Duodenal mucosa (tissue), 2 donors: ENCODE measurements around the gene EPOP.

Experiments
- H3K27ac ChIP-seq: one replicate; pipeline ENCODE4 v1.7.0; 2013; ENCODE audit warnings: low read depth, low read length
- H3K27me3 ChIP-seq, 2 donors: one replicate each; pipeline ENCODE4 v1.7.0; 2013; ENCODE audit warnings: low read length in 2 of 2, control low read depth in 1 of 2; ENCODE audit not compliant: insufficient read depth in 2 of 2, control insufficient read depth in 1 of 2
- H3K36me3 ChIP-seq, 2 donors: one replicate each; pipeline ENCODE4 v1.7.0; 2013; ENCODE audit warnings: low read length in 2 of 2, control low read depth in 1 of 2; ENCODE audit not compliant: insufficient read depth in 2 of 2, control insufficient read depth in 1 of 2
- H3K4me1 ChIP-seq, 2 donors: one replicate each; pipeline ENCODE4 v1.7.0; 2013; ENCODE audit warnings: low read length in 2 of 2, control low read depth in 1 of 2; ENCODE audit not compliant: insufficient read depth in 2 of 2, control insufficient read depth in 1 of 2
- H3K4me3 ChIP-seq, 2 donors: one replicate each; pipeline ENCODE4 v1.7.0; 2013; ENCODE audit warnings: low read length in 2 of 2, low read depth in 1 of 2
- H3K9ac ChIP-seq, 2 donors: one replicate each; pipeline ENCODE4 v1.7.0; 2013; ENCODE audit warnings: low read length in 2 of 2, low read depth in 1 of 2
- H3K9me3 ChIP-seq, 2 donors: one replicate each; pipeline ENCODE4 v1.7.0; 2013; ENCODE audit warnings: low read length in 2 of 2, control low read depth in 1 of 2; ENCODE audit not compliant: control insufficient read depth in 1 of 2

Gene EPOP

GRCh38 chr17:38705803-38706504 lies 31.2 kb upstream of the EPOP start:
- Histone ChIP-seq H3K4me3 (peak overlapping the region; percentile 70 to 89), H3K36me3 (peaks cover 20 to 38% of the 10 kb centered on the region in 2 donors), H3K4me1 (peaks cover 30 to 45% of the 10 kb centered on the region in 2 donors)

GRCh38 chr17:38705523-38705802 lies 30.7 kb upstream of the EPOP start:
- Histone ChIP-seq H3K9ac (no peak overlapping the region), H3K36me3 (peaks cover 17 to 35% of the 10 kb centered on the region in 2 donors), H3K27ac (peak overlapping the region; percentile 65), H3K4me1 (peaks cover 31 to 46% of the 10 kb centered on the region in 2 donors), H3K9me3 (no peaks in the 10 kb centered on the region), H3K27me3 (no peaks in the 10 kb centered on the region), H3K4me3 (peak overlapping the region; percentile 70 to 89)

More at GRCh38 chr17:38705803-38706504, 31.2 kb upstream of the EPOP start:
- Histone ChIP-seq H3K27ac (peak overlapping the region; percentile 65), H3K27me3 (no peaks in the 10 kb centered on the region), H3K9ac (peak overlapping the region; percentile 43 to 61), H3K9me3 (no peaks in the 10 kb centered on the region)

GRCh38 chr17:38704606-38705522 lies 30.1 kb upstream of the EPOP start, which contains the start of gene MLLT6:
Gene MLLT6 (plus strand): TSS chr17:38705273. CDS start chr17:38705633, 360 bp downstream.
- Histone ChIP-seq H3K4me1 (peaks cover 31 to 46% of the 10 kb centered on the region in 2 donors), H3K36me3 (peaks cover 11 to 29% of the 10 kb centered on the region in 2 donors), H3K4me3 (peak within 1 kb of the TSS; percentile 89 to 92), H3K9me3 (no peaks in the 10 kb centered on the region), H3K9ac (peak within 1 kb of the TSS; percentile 84 to 94), H3K27me3 (no peaks in the 10 kb centered on the region), H3K27ac (peak within 1 kb of the TSS; percentile 95)

- Histone ChIP-seq H3K27me3 (no peaks in the 10 kb centered on the region), H3K4me3 (peak overlapping the region; percentile 78 to 92), H3K36me3 (peaks cover 5 to 20% of the 10 kb centered on the region in 2 donors), H3K9me3 (no peaks in the 10 kb centered on the region), H3K4me1 (peaks cover 24 to 41% of the 10 kb centered on the region in 2 donors), H3K9ac (peak overlapping the region; percentile 84 to 94), H3K27ac (peak overlapping the region; percentile 95)
Observed at GRCh38 chr17:38703742-38704605, 29.2 kb upstream of the EPOP start.

GRCh38 chr17:38702916-38703741 lies 28.4 kb upstream of the EPOP start:
- Histone ChIP-seq H3K36me3 (peaks cover 5 to 13% of the 10 kb centered on the region in 2 donors), H3K27ac (peak overlapping the region; percentile 95), H3K4me3 (peak overlapping the region; percentile 78 to 92), H3K27me3 (no peaks in the 10 kb centered on the region), H3K4me1 (peaks cover 24 to 41% of the 10 kb centered on the region in 2 donors), H3K9me3 (no peaks in the 10 kb centered on the region), H3K9ac (peak overlapping the region; percentile 84 to 94)

- Histone ChIP-seq H3K9me3 (no peaks in the 10 kb centered on the region), H3K27ac (peak overlapping the region; percentile 95), H3K4me3 (peak overlapping the region; percentile 78 to 92), H3K27me3 (no peaks in the 10 kb centered on the region), H3K36me3 (peaks cover 0 to 5% of the 10 kb centered on the region in 2 donors), H3K4me1 (peaks cover 21 to 33% of the 10 kb centered on the region in 2 donors), H3K9ac (peak overlapping the region; percentile 84 to 94)
Observed at GRCh38 chr17:38702166-38702915, 27.6 kb upstream of the EPOP start.

GRCh38 chr17:38701504-38702165 lies 26.9 kb upstream of the EPOP start:
- no peaks in the 10 kb centered on the region for H3K36me3 ChIP-seq
- H3K27me3 ChIP-seq = no peaks in the 10 kb centered on the region
- H3K4me1 ChIP-seq = peaks cover 14 to 26% of the 10 kb centered on the region in 2 donors
- H3K9ac ChIP-seq = peak overlapping the region; percentile 61 to 87
- no peaks in the 10 kb centered on the region for H3K9me3 ChIP-seq
- H3K4me3 ChIP-seq = peak overlapping the region; percentile 70 to 82
- peak overlapping the region; percentile 74 for H3K27ac ChIP-seq

GRCh38 chr17:38698760-38699159 lies 24.0 kb upstream of the EPOP start:
- Histone ChIP-seq H3K4me1 (peaks cover 16 to 29% of the 10 kb centered on the region in 2 donors), H3K27ac (no peak overlapping the region), H3K36me3 (no peaks in the 10 kb centered on the region), H3K4me3 (no peak overlapping the region), H3K27me3 (no peaks in the 10 kb centered on the region), H3K9ac (no peak overlapping the region), H3K9me3 (no peaks in the 10 kb centered on the region)
